22Rv1 (cell line): ENCODE results near the gene PADI4.

ENCODE experiments used
- CTCF ChIP-seq: fragments of 450-650 bp; IDR thresholded peaks from 2 replicates; pipeline ENCODE4 v1.5.1; 2017; ENCODE audit warnings: mild to moderate bottlenecking
- ZFX ChIP-seq: fragments of 450-650 bp; IDR thresholded peaks from 2 replicates; pipeline ENCODE4 v1.6.1; 2017; ENCODE audit warnings: antibody characterized with exemption, borderline replicate concordance

- no peak for TF ChIP-seq CTCF
- no peak for TF ChIP-seq ZFX
Measured at GRCh38 chr1:17400725-17401341, 92.8 kb downstream of the PADI4 start.
